MM.1S (cell line): Measurements from ENCODE around the gene EFNA5.

Experiments used
- DNase-seq: peaks from one replicate; pipeline ENCODE4 v3.0.0-alpha.2; 2015
- H2AFZ ChIP-seq: fragments of 300-600 bp; sonication (generic); 2 replicates; pipeline ENCODE4 v1.6.0; 2016; ENCODE audit warnings: antibody characterized with exemption, low read length
- H3F3A ChIP-seq: fragments of 300-600 bp; sonication (generic); 2 replicates; pipeline ENCODE4 v1.6.1; 2016; ENCODE audit warnings: mild to moderate bottlenecking, antibody characterized with exemption, low read length, moderate library complexity, mixed read lengths; ENCODE audit not compliant: insufficient read depth
- H3K27ac ChIP-seq: fragments of 300-600 bp; sonication (generic); 2 replicates; pipeline ENCODE4 v1.5.1; 2016; ENCODE audit warnings: mild to moderate bottlenecking, low read length
- H3K27me3 ChIP-seq: fragments of 300-600 bp; sonication (generic); replicated peaks from 2 replicates; pipeline ENCODE4 v1.6.0; 2016; ENCODE audit warnings: low read length; ENCODE audit not compliant: insufficient read depth
- H3K36me3 ChIP-seq: fragments of 300-600 bp; sonication (generic); replicated peaks from 2 replicates; pipeline ENCODE4 v1.6.1; 2016; ENCODE audit warnings: mild to moderate bottlenecking, low read length, mixed read lengths; ENCODE audit not compliant: insufficient read depth
- H3K4me1 ChIP-seq: fragments of 300-600 bp; sonication (generic); 2 replicates; pipeline ENCODE4 v1.6.1; 2016; ENCODE audit warnings: low read length, mixed read lengths
- H3K4me2 ChIP-seq: fragments of 300-600 bp; sonication (generic); 2 replicates; pipeline ENCODE4 v1.6.0; 2016; ENCODE audit warnings: low read depth, low read length
- H3K4me3 ChIP-seq: fragments of 300-600 bp; sonication (generic); 2 replicates; pipeline ENCODE4 v1.5.1; 2016; ENCODE audit warnings: low read length, mixed read lengths
- H3K79me2 ChIP-seq: fragments of 300-600 bp; sonication (generic); 2 replicates; pipeline ENCODE4 v1.6.1; 2016; ENCODE audit warnings: mixed run types, low read length, mixed read lengths
- H3K9ac ChIP-seq: fragments of 300-600 bp; sonication (generic); 2 replicates; pipeline ENCODE4 v1.6.1; 2016; ENCODE audit warnings: low read length, mixed read lengths
- H3K9me2 ChIP-seq: fragments of 300-600 bp; sonication (generic); replicated peaks from 2 replicates; pipeline ENCODE4 v1.6.1; 2016; ENCODE audit warnings: mild to moderate bottlenecking, low read length, mixed read lengths; ENCODE audit not compliant: insufficient read depth
- H3K9me3 ChIP-seq: fragments of 300-600 bp; sonication (generic); replicated peaks from 2 replicates; pipeline ENCODE4 v1.6.1; 2016; ENCODE audit warnings: mild to moderate bottlenecking, low read length, mixed read lengths; ENCODE audit not compliant: insufficient read depth
- H4K20me1 ChIP-seq: fragments of 300-600 bp; sonication (generic); 2 replicates; pipeline ENCODE4 v1.6.1; 2016; ENCODE audit warnings: mild to moderate bottlenecking, low read length, moderate library complexity, mixed read lengths; ENCODE audit not compliant: insufficient read depth
- EZH2 ChIP-seq: fragments of 300-600 bp; sonication (generic); optimal IDR thresholded peaks from 2 replicates; pipeline ENCODE3; 2017; ENCODE audit warnings: low read depth, mild to moderate bottlenecking, antibody characterized with exemption, low read length, mixed read lengths
- EZH2phosphoT487 ChIP-seq: fragments of 300-600 bp; sonication (generic); IDR thresholded peaks from 2 replicates; pipeline ENCODE4 v1.6.1; 2018; ENCODE audit warnings: antibody characterized with exemption, low read length
- TF ChIP-seq, protein P1 (sequence below): fragments of 300-600 bp; sonication (generic); IDR thresholded peaks from 2 replicates; pipeline ENCODE4 v1.5.1; 2016; ENCODE audit warnings: antibody characterized with exemption, low read length, mixed read lengths

Gene EFNA5

DNA sequence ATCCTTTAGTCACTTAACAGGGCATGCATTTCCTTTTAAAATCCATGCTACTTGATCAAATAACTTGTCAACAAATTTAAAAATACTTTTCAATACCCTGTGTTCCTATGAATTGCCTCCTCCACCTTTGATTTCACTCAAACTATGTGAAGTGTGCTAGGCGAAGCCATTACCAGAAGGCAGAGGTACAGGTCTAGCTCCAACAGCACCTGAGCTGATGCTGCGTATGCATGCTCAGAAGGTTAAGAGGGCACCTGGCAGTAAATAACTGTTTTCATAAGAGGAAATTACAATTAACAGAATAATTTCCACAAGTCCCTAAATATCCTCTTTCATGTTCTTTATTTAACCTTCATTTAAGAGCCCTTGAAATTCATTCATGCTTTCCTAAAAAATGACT is 251.8 kb downstream of the EFNA5 start:
- Histone ChIP-seq H3K79me2 (no peaks in the 10 kb centered on the region), H3K4me3 (no peak overlapping the region), H3K4me1 (no peaks in the 10 kb centered on the region), H3K9me2 (no peaks in the 10 kb centered on the region), H4K20me1 (no peaks in the 10 kb centered on the region), H3K36me3 (no peaks in the 10 kb centered on the region), H3K9ac (no peak overlapping the region), H2AFZ (no peak overlapping the region), H3K27ac (no peak overlapping the region), H3K9me3 (no peaks in the 10 kb centered on the region), H3K4me2 (no peak overlapping the region), H3K27me3 (no peaks in the 10 kb centered on the region), H3F3A (no peaks in the 10 kb centered on the region)
- no peak for DNase-seq
- TF ChIP-seq EZH2 (no peak), EZH2phosphoT487 (no peak)
- TF ChIP-seq, protein P1, sequence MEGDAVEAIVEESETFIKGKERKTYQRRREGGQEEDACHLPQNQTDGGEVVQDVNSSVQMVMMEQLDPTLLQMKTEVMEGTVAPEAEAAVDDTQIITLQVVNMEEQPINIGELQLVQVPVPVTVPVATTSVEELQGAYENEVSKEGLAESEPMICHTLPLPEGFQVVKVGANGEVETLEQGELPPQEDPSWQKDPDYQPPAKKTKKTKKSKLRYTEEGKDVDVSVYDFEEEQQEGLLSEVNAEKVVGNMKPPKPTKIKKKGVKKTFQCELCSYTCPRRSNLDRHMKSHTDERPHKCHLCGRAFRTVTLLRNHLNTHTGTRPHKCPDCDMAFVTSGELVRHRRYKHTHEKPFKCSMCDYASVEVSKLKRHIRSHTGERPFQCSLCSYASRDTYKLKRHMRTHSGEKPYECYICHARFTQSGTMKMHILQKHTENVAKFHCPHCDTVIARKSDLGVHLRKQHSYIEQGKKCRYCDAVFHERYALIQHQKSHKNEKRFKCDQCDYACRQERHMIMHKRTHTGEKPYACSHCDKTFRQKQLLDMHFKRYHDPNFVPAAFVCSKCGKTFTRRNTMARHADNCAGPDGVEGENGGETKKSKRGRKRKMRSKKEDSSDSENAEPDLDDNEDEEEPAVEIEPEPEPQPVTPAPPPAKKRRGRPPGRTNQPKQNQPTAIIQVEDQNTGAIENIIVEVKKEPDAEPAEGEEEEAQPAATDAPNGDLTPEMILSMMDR, result no peak

GRCh38 chr5:107418071-107418470 is 252.7 kb downstream of the EFNA5 start:
- Histone ChIP-seq H3K9me2 (no peaks in the 10 kb centered on the region), H3K27me3 (no peaks in the 10 kb centered on the region), H3K36me3 (no peaks in the 10 kb centered on the region), H3K4me1 (no peaks in the 10 kb centered on the region), H4K20me1 (no peaks in the 10 kb centered on the region), H3K27ac (no peak overlapping the region), H2AFZ (no peak overlapping the region), H3K9me3 (no peaks in the 10 kb centered on the region), H3K9ac (no peak overlapping the region), H3K79me2 (no peaks in the 10 kb centered on the region), H3F3A (no peaks in the 10 kb centered on the region), H3K4me3 (no peak overlapping the region), H3K4me2 (no peak overlapping the region)
- TF ChIP-seq, protein P1, result no peak
- TF ChIP-seq EZH2, result no peak
- TF ChIP-seq EZH2phosphoT487, result no peak
- no peak for DNase-seq

- Histone ChIP-seq H3K4me2 (no peak overlapping the region), H3K36me3 (no peaks in the 10 kb centered on the region), H3K4me1 (no peaks in the 10 kb centered on the region), H3K9me2 (no peaks in the 10 kb centered on the region), H2AFZ (no peak overlapping the region), H3K9ac (no peak overlapping the region), H4K20me1 (no peaks in the 10 kb centered on the region), H3K4me3 (no peak overlapping the region), H3F3A (no peaks in the 10 kb centered on the region), H3K27ac (no peak overlapping the region), H3K79me2 (no peaks in the 10 kb centered on the region), H3K27me3 (no peaks in the 10 kb centered on the region), H3K9me3 (no peaks in the 10 kb centered on the region)
- TF ChIP-seq EZH2 (no peak), EZH2phosphoT487 (no peak)
- TF ChIP-seq, protein P1, result no peak
- DNase-seq, result no peak
Observed at GRCh38 chr5:107415762-107416161, 255.0 kb downstream of the EFNA5 start.
